MG63 (cell line): Measurements from ENCODE around the gene RBM39. TPM values are rescaled to one million over a fixed set of nuclear protein-coding genes. Genes with fewer than 3 reads are reported as not detected.
"Not testable (repeated sequence)": the region's sequence is repeated elsewhere in the genome, so short reads cannot be mapped to it uniquely, and the experiment has no call there.

Source experiments
- DNase-seq: peaks from one replicate; pipeline ENCODE4 v3.0.0-alpha.2; 2020
- H3K27me3 ChIP-seq: fragments of 250-450 bp; sonication (Bioruptor Pico); 2 replicates; pipeline ENCODE4 v1.5.1; 2020; ENCODE audit warnings: mild to moderate bottlenecking, moderate library complexity
- H3K36me3 ChIP-seq: fragments of 250-450 bp; sonication (Bioruptor Pico); 2 replicates; pipeline ENCODE4 v1.5.1; 2020; ENCODE audit warnings: mild to moderate bottlenecking, moderate library complexity
- H3K4me3 ChIP-seq: fragments of 250-450 bp; sonication (Bioruptor Pico); 2 replicates; pipeline ENCODE4 v1.5.1; 2020; ENCODE audit warnings: mild to moderate bottlenecking, moderate library complexity
- H3K9me3 ChIP-seq: fragments of 250-450 bp; sonication (Bioruptor Pico); 2 replicates; pipeline ENCODE4 v1.5.1; 2020; ENCODE audit warnings: mild to moderate bottlenecking, moderate library complexity
- total RNA-seq: library from RNA; depleted of rRNA; stranded (reverse); fragments of >200 nt; shearing (Covaris generic); gene quantifications from 2 replicates; pipeline ENCODE4 v1.2.3, GENCODE V29; 2014; ENCODE audit warnings: low replicate concordance

The RBM39 gene
- total RNA-seq, 1 experiment from 2014 or later, result 273 TPM

DNA sequence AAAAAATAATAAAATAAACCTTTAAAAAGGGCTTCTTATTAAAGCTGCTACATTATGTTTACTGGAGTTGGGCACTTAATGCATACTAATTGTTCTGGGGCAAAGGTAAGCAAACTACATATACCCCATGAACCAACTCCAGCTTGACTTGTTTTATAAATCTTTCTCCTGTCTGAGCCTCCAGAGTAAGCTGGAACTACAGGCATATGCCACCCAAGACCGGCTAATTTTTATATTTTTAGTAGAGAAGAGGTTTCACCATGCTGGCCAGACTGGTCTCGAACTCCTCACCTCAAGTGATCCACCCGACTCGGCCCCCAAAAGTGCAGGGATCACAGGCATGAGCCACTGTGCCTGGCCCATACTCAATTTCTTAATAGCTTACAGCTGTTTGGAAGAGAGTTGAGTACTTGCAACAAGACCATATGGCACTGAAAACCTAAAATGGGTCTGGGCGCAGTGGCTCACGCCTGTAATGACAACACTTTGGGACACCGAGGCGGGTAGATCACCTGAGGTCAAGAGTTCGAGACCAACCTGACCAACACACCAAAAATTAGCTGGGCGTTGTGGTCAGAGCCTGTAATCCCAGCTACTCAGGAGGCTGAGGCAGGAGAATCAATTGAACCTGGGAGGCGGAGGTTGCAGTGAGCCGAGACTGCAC lies 23.0 kb downstream of the RBM39 start:
- H3K4me3 ChIP-seq, result no peak overlapping the region

GRCh38 chr20:35718321-35718720 lies 23.7 kb downstream of the RBM39 start:
- not testable (repeated sequence) for H3K27me3 ChIP-seq, H3K9me3 ChIP-seq, H3K4me3 ChIP-seq
- peak; percentile 70 for DNase-seq
- H3K36me3 ChIP-seq, result peaks cover 98% of the 10 kb centered on the region

More for the DNA sequence above, 23.0 kb downstream of the RBM39 start:
- Histone ChIP-seq H3K36me3 (peaks cover 98% of the 10 kb centered on the region), H3K9me3 (no peaks in the 10 kb centered on the region), H3K27me3 (no peaks in the 10 kb centered on the region)
- no peak for DNase-seq

DNA sequence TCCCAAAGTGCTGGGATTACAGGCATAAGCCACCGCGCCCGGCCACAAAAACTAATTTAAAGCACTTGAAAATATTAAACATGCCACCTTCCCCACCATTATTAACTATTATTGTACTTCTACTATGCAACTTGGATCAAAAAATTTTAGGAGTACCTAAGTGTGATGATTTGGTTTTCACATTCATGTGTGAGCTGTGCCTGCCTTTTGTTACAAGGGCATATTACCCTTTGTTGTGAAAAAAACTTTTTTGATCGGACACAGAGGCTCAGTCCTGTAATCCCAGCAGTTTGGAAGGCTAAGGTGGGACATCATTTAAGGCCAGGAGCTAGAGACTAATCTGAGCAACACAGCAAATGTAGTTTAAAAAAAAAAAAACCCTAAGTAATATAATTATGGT lies 25.7 kb downstream of the RBM39 start:
- Histone ChIP-seq H3K36me3 (peaks cover 97% of the 10 kb centered on the region), H3K9me3 (no peaks in the 10 kb centered on the region), H3K4me3 (no peak overlapping the region), H3K27me3 (no peaks in the 10 kb centered on the region)
- no peak for DNase-seq

- H3K9me3 ChIP-seq, result no peaks in the 10 kb centered on the region
- H3K4me3 ChIP-seq, result no peak overlapping the region
- peaks cover 97% of the 10 kb centered on the region for H3K36me3 ChIP-seq
- no peak for DNase-seq
- H3K27me3 ChIP-seq, result no peaks in the 10 kb centered on the region
These were observed 26.4 kb downstream of the RBM39 start for GRCh38 chr20:35715652-35716051.

DNA sequence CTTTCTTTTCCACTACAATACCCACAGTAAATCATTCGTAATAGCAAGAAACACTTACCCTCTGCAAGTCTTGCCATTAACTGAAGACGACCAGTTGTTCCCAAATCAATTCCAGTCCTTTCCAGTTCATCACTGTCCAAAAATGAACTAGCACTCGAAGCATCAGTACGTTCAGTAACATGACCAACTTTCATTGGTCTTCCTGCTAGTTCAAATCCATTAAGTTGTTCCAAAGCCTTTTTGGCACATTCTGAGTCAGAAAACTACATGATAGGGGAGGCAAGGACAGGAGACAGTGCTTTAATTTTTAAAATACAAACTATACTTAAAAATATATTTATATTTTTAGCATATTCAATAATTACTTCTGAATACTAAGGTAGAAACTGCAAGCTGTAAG lies 27.9 kb downstream of the RBM39 start:
- Histone ChIP-seq H3K4me3 (no peak overlapping the region), H3K27me3 (no peaks in the 10 kb centered on the region), H3K9me3 (no peaks in the 10 kb centered on the region), H3K36me3 (peaks cover 97% of the 10 kb centered on the region)
- no peak for DNase-seq

DNA sequence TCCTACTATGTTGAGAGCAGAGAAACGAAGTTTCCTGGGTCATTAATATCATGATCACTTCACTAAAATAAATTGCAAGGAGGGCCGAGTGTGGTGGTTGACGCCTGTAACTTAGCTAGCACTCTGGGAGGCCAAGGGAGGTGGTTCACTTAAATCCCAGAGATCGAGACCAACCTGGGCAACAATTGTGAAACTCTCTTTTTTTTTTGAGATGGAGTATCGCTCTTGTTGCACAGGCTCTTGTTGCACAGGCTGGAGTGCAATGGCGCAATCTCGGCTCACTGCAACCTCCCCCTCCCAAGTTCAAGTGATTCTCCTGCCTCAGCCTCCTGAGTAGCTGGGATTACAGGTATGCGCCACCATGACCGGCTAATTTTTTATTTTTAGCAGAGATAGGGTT lies 28.9 kb downstream of the RBM39 start:
- H3K36me3 ChIP-seq, result peaks cover 97% of the 10 kb centered on the region

DNA sequence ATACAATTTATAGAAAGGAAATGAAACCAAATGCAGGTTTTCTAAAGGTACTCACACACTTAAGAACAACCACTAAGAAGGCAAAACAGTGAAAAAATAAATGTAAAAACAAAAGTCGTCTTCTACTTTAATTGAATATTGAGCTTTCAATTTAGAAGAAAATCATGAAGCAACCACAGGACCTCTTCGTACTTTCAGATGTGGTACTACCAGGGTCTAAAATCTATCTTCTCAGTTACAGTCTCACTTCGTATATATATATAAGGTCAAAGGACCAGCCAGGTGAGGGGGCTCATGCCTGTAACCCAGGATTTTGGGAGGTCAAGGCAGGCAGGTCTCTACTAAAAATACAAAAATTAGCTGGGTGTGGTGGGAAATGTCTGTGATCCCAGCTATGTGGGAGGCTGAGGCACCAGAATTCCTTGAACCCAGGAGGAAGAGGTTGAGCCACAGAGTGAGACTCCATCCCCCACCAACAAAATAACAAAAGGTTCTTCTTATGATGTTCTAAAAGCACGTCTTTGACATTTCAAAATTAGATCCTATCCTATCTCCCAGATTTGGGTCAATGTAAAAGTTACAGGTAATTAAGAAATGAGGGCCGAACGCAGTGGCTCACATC lies 30.4 kb downstream of the RBM39 start:
- Histone ChIP-seq H3K4me3 (no peak overlapping the region), H3K36me3 (peaks cover 96% of the 10 kb centered on the region), H3K27me3 (no peaks in the 10 kb centered on the region), H3K9me3 (no peaks in the 10 kb centered on the region)
- DNase-seq, result no peak

More for the DNA sequence above, 28.9 kb downstream of the RBM39 start:
- H3K4me3 ChIP-seq, DNase-seq, H3K27me3 ChIP-seq, H3K9me3 ChIP-seq: not testable (repeated sequence)

GRCh38 chr20:35710884-35711587 lies 31.0 kb downstream of the RBM39 start:
- no peaks in the 10 kb centered on the region for H3K27me3 ChIP-seq
- peaks cover 96% of the 10 kb centered on the region for H3K36me3 ChIP-seq
- H3K9me3 ChIP-seq, result no peaks in the 10 kb centered on the region
- DNase-seq, result no peak
- no peak overlapping the region for H3K4me3 ChIP-seq

GRCh38 chr20:35710039-35710438 lies 32.0 kb downstream of the RBM39 start:
- Histone ChIP-seq H3K27me3 (no peaks in the 10 kb centered on the region), H3K36me3 (peaks cover 96% of the 10 kb centered on the region), H3K4me3 (no peak overlapping the region), H3K9me3 (no peaks in the 10 kb centered on the region)
- no peak for DNase-seq

GRCh38 chr20:35709259-35709658 lies 32.8 kb downstream of the RBM39 start:
- no peak overlapping the region for H3K4me3 ChIP-seq
- H3K27me3 ChIP-seq, result no peaks in the 10 kb centered on the region
- DNase-seq, result no peak
- H3K9me3 ChIP-seq, result no peaks in the 10 kb centered on the region
- H3K36me3 ChIP-seq, result peaks cover 96% of the 10 kb centered on the region

DNA sequence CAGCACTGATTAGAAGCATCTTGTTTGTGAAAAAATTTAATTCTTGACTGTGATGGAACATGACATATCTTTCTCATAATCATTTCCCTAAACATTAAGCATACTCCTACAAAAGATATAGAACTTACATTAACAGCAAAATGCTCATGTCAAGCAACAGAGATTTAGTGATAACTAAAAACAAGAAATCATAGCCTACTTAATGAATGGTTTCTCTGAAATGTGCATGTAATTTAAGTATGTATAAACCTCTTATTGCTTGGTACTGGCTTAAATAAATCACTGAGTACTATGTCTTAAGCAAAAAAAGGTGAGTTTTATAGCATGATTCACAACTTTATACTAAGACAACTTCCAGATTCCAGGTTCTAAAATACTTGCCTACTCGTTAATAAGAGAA lies 33.6 kb downstream of the RBM39 start:
- Histone ChIP-seq H3K36me3 (peaks cover 96% of the 10 kb centered on the region), H3K4me3 (no peak overlapping the region), H3K9me3 (no peaks in the 10 kb centered on the region), H3K27me3 (no peaks in the 10 kb centered on the region)
- no peak for DNase-seq

DNA sequence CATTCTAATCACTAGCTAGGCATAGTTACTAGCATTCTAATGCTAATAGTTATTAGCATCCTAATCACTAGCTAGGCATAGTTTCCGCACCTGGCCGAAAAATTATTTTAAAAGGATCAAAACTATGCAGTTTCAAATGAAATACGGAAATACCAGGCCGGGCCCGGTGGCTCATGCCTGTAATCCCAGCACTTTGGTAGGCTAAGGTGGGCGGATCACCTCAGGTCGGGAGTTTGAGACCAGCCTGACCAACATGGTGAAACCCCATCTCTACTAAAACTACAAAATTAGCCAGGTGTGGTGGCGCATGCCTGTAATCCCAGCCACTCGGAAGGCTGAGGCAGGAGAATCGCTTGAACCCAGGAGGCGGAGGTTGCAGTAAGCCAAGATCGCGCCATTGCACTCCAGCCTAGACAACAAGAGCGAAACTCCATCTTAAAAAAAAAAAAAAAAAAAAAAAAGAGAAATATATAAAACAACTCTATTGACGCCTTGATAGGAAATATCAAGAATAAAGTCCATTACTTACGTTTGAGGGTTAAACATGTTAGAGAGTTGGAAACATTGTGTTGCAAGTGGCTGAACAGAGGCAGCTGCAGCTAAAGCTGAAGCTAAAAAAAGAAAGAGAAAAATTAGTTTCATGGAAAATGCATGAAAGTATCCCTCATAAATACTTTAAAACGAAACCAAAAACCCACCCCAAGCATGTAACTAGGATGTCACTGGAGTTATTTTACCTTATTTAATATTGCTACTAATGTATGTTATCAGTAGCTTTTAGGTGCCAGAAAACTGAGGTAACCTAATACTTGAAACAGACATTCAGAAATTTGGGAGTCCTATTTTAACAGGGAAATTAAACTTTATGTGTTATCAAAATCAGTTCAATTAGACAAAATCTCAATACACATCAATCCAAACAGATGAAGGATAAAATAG lies 35.2 kb downstream of the RBM39 start:
- H3K36me3 ChIP-seq, result peaks cover 99% of the 10 kb centered on the region
- H3K4me3 ChIP-seq, DNase-seq, H3K9me3 ChIP-seq, H3K27me3 ChIP-seq: not testable (repeated sequence)

DNA sequence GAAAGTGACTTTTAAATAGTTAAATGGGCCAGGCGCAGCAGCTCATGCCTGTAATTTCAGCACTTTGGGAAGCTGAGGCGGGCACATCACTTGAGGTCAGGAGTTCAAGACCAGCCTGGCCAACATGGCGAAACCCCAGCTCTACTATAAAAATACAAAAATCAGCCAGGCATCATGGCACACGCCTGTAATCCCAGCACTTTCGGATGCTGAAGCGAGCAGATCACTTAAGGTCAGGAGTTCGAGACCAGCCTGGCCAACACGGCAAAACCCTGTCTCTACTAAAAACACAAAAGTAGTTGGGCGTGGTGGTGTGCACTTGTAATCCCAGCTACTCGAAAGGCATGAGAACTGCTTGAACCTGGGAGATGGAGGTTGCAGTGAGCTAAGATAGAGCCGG lies 36.2 kb downstream of the RBM39 start:
- H3K36me3 ChIP-seq, result peaks cover 99% of the 10 kb centered on the region
- H3K27me3 ChIP-seq, DNase-seq, H3K4me3 ChIP-seq, H3K9me3 ChIP-seq: not testable (repeated sequence)

GRCh38 chr20:35704514-35705261 lies 37.4 kb downstream of the RBM39 start:
- H3K4me3 ChIP-seq, result no peak overlapping the region
- H3K27me3 ChIP-seq, result no peaks in the 10 kb centered on the region
- DNase-seq, result no peak
- H3K9me3 ChIP-seq, result no peaks in the 10 kb centered on the region
- H3K36me3 ChIP-seq, result peaks cover 99% of the 10 kb centered on the region

GRCh38 chr20:35702824-35703695 lies 39.0 kb downstream of the RBM39 start:
- no peaks in the 10 kb centered on the region for H3K27me3 ChIP-seq
- H3K36me3 ChIP-seq, result peaks cover 86% of the 10 kb centered on the region
- no peak overlapping the region for H3K4me3 ChIP-seq
- DNase-seq, result no peak
- no peaks in the 10 kb centered on the region for H3K9me3 ChIP-seq
